GM12878 (cell line): ENCODE data around the gene ZNF48. TPM values are rescaled to one million over a fixed set of nuclear protein-coding genes. Genes with fewer than 3 reads are reported as not detected.

Source experiments
- BACH1 ChIP-seq: fragments of 450-650 bp; IDR thresholded peaks from 2 replicates; pipeline ENCODE4 v1.6.1; 2017; ENCODE audit warnings: mild to moderate bottlenecking, borderline replicate concordance
- CEBPB ChIP-seq, 2 experiments: fragments of 150-350 bp in 1 of 2; IDR thresholded peaks; 2 replicates each; pipeline ENCODE4 v1.6.1; 2012 to 2014; ENCODE audit warnings: low read depth in 2 of 2, low read length in 2 of 2, borderline replicate concordance in 1 of 2, inconsistent platforms in 1 of 2
- GATAD2B ChIP-seq: fragments of 450-650 bp; conservative IDR thresholded peaks from 2 replicates; pipeline ENCODE4 v1.6.1; 2017; ENCODE audit warnings: low read depth, mild to moderate bottlenecking, moderate library complexity
- HDAC2 ChIP-seq: fragments of 200-600 bp; sonication (generic); IDR thresholded peaks from 2 replicates; pipeline ENCODE4 v1.6.1; 2017
- HDAC6 ChIP-seq: fragments of 200-600 bp; sonication (generic); IDR thresholded peaks from one replicate; pipeline ENCODE4 v1.8.0; 2017; ENCODE audit warnings: antibody characterized with exemption; ENCODE audit not compliant: unreplicated experiment
- HDGF ChIP-seq: fragments of 450-650 bp; IDR thresholded peaks from 2 replicates; pipeline ENCODE4 v1.6.1; 2016; ENCODE audit warnings: antibody characterized with exemption
- LARP7 ChIP-seq: fragments of 450-650 bp; IDR thresholded peaks from 2 replicates; pipeline ENCODE4 v1.6.1; 2017; ENCODE audit warnings: mild to moderate bottlenecking
- MXI1 ChIP-seq: fragments of 150-350 bp; IDR thresholded peaks from 2 replicates; pipeline ENCODE4 v1.6.1; 2011; ENCODE audit warnings: low read depth, mild to moderate bottlenecking, inconsistent platforms, low read length, improper control_type of control experiment
- MYC ChIP-seq: IDR thresholded peaks from 2 replicates; pipeline ENCODE4 v1.6.1; 2011; ENCODE audit warnings: mild to moderate bottlenecking, low read length, moderate library complexity, inconsistent platforms; ENCODE audit not compliant: insufficient read depth, insufficient replicate concordance, insufficient read length, severe bottlenecking
- NR2C1 ChIP-seq: fragments of 450-650 bp; IDR thresholded peaks from 2 replicates; pipeline ENCODE4 v1.6.1; 2017; ENCODE audit warnings: antibody characterized with exemption, mild to moderate bottlenecking, moderate library complexity
- NR2F1 ChIP-seq: fragments of 450-650 bp; conservative IDR thresholded peaks from 2 replicates; pipeline ENCODE4 v1.6.1; 2017; ENCODE audit warnings: mild to moderate bottlenecking
- PAX5 ChIP-seq: IDR thresholded peaks from 2 replicates; pipeline ENCODE4 v1.6.1; 2011; ENCODE audit warnings: low read depth, low read length, borderline replicate concordance
- POLR2A ChIP-seq: IDR thresholded peaks from 2 replicates; pipeline ENCODE4 v1.6.1; 2011; ENCODE audit warnings: low read depth, mild to moderate bottlenecking, low read length
- RAD21 ChIP-seq: IDR thresholded peaks from 2 replicates; pipeline ENCODE4 v1.6.1; 2011; ENCODE audit warnings: mild to moderate bottlenecking, low read depth, low read length, moderate library complexity; ENCODE audit not compliant: insufficient read depth
- SMARCA5 ChIP-seq: fragments of 450-650 bp; IDR thresholded peaks from 2 replicates; pipeline ENCODE4 v1.6.1; 2017; ENCODE audit warnings: mild to moderate bottlenecking
- SREBF2 ChIP-seq: IDR thresholded peaks from 2 replicates; pipeline ENCODE4 v1.6.1; 2012; ENCODE audit warnings: mild to moderate bottlenecking, low read length
- ZNF24 ChIP-seq: fragments of 450-650 bp; IDR thresholded peaks from 2 replicates; pipeline ENCODE4 v1.6.1; 2017; ENCODE audit warnings: antibody characterized with exemption, mild to moderate bottlenecking
- ZNF622 ChIP-seq: fragments of 450-650 bp; IDR thresholded peaks from 2 replicates; pipeline ENCODE4 v1.6.1; 2017; ENCODE audit warnings: mild to moderate bottlenecking, inconsistent platforms
- ZSCAN29 ChIP-seq: fragments of 450-650 bp; IDR thresholded peaks from 2 replicates; pipeline ENCODE4 v1.6.1; 2017; ENCODE audit warnings: mild to moderate bottlenecking, moderate library complexity
- polyA plus RNA-seq, 11 experiments: library from polyadenylated mRNA; depleted of rRNA in 4 of 11; unstranded in 6 of 11; stranded (reverse) in 5 of 11; fragments of >200 nt; fragmentation: Nextera tagmentation in 4 of 11; fragmentation: Illumina TruSeq in 1 of 11; extraction: Ambion mirVana in 4 of 11; extraction: Trizol in 1 of 11; gene quantifications; 1 replicate in 1 of 11; 2 replicates in 10 of 11; pipeline versions ENCODE4 v1.2.1 to v1.2.3, GENCODE V29; 2011 to 2016; ENCODE audit warnings: inconsistent platforms in 2 of 11, missing spikeins in 2 of 11, low read depth in 1 of 11
- total RNA-seq, 4 experiments: library from RNA; depleted of rRNA in 3 of 4; stranded (reverse); fragments of >200 nt in 3 of 4; fragmentation: Illumina TruSeq in 1 of 4; extraction: Trizol in 1 of 4; gene quantifications; 2 replicates each; pipeline versions ENCODE4 v1.2.1 to v1.2.3, GENCODE V29; 2013 to 2021
- TF ChIP-seq, protein P1 (sequence below): fragments of 450-650 bp; IDR thresholded peaks from 2 replicates; pipeline ENCODE4 v1.6.1; 2017; ENCODE audit warnings: antibody characterized with exemption, mild to moderate bottlenecking, moderate library complexity
- TF ChIP-seq, protein P2 (sequence below): fragments of 450-650 bp; IDR thresholded peaks from 2 replicates; pipeline ENCODE4 v1.6.1; 2017; ENCODE audit warnings: mild to moderate bottlenecking, moderate library complexity
- TF ChIP-seq, protein P3 (sequence below): IDR thresholded peaks from 2 replicates; pipeline ENCODE4 v1.6.1; 2011; ENCODE audit warnings: borderline replicate concordance, low read depth, mild to moderate bottlenecking, moderate library complexity, low read length; ENCODE audit not compliant: insufficient read depth, poor library complexity, severe bottlenecking
- TF ChIP-seq, protein P4 (sequence below): fragments of 450-650 bp; conservative IDR thresholded peaks from 2 replicates; pipeline ENCODE4 v1.6.1; 2017; ENCODE audit warnings: mild to moderate bottlenecking, moderate library complexity

ZNF48 gene
- total and polyA plus RNA-seq, 10 of the 15 experiments (the other 5 are each of a cell fraction or from before 2014, with no cell fraction given), result 0.14 to 12.0 (median 4.2) TPM

DNA sequence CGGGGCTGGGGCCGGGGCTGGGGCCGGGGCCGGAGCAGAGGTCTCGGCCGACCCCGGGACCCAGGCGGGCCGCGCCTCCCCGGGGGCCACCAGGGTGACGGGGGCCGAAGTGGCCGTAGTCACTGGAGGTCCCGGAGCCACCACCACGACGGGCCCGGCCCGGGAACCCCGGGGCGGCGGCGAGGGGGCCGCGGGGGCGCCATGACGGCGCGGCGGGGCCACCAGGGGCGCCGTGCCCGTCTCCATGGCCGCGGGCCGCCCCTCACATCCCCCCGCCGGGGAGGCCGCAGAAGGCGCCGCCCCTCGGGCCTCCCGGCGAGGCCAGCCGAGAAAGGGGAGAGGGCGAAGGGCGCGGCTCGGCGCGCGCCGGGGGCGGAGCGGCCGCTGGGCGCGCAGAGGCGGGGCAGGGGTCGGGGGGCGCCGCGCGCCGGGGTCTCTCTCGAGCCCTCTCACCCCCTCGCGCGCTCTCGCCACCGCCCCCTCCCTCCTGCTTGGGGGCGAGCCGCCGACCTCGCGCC, 25.2 kb upstream of the ZNF48 start (continued):
- TF ChIP-seq MXI1 (peak; percentile 5; the same call in 1 of the 2 replicates), GATAD2B (peak; percentile 78), BACH1 (peak; percentile 66; the same call in 1 of the 2 replicates), ZSCAN29 (no peak), NR2C1 (peak; percentile 63), NR2F1 (peak; percentile 74), SREBF2 (no peak), HDAC6 (no peak), MYC (no peak), RAD21 (no peak), HDGF (no peak), HDAC2 (no peak), SMARCA5 (peak; percentile 84; the same call in 1 of the 2 replicates), CEBPB (IDR thresholded peaks at IDR 0.05; ENCODE audit: borderline replicate concordance in 1 of 2, low read depth in 2 of 2, low read length in 2 of 2) (no peak), ZNF622 (no peak), POLR2A (peak; percentile 80), PAX5 (no peak), LARP7 (peak; percentile 93), ZNF24 (no peak)
- TF ChIP-seq, protein P1, sequence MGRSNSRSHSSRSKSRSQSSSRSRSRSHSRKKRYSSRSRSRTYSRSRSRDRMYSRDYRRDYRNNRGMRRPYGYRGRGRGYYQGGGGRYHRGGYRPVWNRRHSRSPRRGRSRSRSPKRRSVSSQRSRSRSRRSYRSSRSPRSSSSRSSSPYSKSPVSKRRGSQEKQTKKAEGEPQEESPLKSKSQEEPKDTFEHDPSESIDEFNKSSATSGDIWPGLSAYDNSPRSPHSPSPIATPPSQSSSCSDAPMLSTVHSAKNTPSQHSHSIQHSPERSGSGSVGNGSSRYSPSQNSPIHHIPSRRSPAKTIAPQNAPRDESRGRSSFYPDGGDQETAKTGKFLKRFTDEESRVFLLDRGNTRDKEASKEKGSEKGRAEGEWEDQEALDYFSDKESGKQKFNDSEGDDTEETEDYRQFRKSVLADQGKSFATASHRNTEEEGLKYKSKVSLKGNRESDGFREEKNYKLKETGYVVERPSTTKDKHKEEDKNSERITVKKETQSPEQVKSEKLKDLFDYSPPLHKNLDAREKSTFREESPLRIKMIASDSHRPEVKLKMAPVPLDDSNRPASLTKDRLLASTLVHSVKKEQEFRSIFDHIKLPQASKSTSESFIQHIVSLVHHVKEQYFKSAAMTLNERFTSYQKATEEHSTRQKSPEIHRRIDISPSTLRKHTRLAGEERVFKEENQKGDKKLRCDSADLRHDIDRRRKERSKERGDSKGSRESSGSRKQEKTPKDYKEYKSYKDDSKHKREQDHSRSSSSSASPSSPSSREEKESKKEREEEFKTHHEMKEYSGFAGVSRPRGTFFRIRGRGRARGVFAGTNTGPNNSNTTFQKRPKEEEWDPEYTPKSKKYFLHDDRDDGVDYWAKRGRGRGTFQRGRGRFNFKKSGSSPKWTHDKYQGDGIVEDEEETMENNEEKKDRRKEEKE, result no peak
- TF ChIP-seq, protein P2, sequence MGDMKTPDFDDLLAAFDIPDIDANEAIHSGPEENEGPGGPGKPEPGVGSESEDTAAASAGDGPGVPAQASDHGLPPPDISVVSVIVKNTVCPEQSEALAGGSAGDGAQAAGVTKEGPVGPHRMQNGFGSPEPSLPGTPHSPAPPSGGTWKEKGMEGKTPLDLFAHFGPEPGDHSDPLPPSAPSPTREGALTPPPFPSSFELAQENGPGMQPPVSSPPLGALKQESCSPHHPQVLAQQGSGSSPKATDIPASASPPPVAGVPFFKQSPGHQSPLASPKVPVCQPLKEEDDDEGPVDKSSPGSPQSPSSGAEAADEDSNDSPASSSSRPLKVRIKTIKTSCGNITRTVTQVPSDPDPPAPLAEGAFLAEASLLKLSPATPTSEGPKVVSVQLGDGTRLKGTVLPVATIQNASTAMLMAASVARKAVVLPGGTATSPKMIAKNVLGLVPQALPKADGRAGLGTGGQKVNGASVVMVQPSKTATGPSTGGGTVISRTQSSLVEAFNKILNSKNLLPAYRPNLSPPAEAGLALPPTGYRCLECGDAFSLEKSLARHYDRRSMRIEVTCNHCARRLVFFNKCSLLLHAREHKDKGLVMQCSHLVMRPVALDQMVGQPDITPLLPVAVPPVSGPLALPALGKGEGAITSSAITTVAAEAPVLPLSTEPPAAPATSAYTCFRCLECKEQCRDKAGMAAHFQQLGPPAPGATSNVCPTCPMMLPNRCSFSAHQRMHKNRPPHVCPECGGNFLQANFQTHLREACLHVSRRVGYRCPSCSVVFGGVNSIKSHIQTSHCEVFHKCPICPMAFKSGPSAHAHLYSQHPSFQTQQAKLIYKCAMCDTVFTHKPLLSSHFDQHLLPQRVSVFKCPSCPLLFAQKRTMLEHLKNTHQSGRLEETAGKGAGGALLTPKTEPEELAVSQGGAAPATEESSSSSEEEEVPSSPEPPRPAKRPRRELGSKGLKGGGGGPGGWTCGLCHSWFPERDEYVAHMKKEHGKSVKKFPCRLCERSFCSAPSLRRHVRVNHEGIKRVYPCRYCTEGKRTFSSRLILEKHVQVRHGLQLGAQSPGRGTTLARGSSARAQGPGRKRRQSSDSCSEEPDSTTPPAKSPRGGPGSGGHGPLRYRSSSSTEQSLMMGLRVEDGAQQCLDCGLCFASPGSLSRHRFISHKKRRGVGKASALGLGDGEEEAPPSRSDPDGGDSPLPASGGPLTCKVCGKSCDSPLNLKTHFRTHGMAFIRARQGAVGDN, result 0 out of 2 replicates have a peak, but pooled peaks have one; percentile 19
- TF ChIP-seq, protein P3, sequence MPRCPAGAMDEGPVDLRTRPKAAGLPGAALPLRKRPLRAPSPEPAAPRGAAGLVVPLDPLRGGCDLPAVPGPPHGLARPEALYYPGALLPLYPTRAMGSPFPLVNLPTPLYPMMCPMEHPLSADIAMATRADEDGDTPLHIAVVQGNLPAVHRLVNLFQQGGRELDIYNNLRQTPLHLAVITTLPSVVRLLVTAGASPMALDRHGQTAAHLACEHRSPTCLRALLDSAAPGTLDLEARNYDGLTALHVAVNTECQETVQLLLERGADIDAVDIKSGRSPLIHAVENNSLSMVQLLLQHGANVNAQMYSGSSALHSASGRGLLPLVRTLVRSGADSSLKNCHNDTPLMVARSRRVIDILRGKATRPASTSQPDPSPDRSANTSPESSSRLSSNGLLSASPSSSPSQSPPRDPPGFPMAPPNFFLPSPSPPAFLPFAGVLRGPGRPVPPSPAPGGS, result no peak
- TF ChIP-seq, protein P4, sequence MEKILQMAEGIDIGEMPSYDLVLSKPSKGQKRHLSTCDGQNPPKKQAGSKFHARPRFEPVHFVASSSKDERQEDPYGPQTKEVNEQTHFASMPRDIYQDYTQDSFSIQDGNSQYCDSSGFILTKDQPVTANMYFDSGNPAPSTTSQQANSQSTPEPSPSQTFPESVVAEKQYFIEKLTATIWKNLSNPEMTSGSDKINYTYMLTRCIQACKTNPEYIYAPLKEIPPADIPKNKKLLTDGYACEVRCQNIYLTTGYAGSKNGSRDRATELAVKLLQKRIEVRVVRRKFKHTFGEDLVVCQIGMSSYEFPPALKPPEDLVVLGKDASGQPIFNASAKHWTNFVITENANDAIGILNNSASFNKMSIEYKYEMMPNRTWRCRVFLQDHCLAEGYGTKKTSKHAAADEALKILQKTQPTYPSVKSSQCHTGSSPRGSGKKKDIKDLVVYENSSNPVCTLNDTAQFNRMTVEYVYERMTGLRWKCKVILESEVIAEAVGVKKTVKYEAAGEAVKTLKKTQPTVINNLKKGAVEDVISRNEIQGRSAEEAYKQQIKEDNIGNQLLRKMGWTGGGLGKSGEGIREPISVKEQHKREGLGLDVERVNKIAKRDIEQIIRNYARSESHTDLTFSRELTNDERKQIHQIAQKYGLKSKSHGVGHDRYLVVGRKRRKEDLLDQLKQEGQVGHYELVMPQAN, result peak; percentile 86
